ENCODE data around the gene PAPLN.
A peak's percentile ranks its signal among the peaks of the same experiment; 100 is the strongest.

PAPLN gene

DNA sequence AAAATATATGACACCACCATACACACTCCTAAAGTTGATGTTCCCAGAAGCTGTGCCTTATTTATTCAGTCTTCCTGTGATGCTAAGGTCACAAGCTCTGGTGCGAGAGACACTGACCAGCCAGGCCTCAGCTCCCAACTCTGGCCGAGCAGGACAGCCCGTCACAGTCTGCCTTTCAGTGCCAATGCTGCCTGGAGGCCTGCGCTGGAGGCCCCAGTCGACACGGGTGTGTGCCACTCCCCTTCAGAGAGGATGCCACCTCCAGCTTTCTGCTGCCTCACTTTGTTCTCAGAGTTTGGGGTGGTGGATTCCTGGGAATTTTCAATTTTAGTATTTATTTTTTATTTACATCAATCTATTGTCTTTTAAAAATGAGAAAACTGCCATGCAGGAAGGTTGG is 7.3 kb upstream of the PAPLN start:
- DNase-seq (ENCODE audit: low spot score): no peak

DNA sequence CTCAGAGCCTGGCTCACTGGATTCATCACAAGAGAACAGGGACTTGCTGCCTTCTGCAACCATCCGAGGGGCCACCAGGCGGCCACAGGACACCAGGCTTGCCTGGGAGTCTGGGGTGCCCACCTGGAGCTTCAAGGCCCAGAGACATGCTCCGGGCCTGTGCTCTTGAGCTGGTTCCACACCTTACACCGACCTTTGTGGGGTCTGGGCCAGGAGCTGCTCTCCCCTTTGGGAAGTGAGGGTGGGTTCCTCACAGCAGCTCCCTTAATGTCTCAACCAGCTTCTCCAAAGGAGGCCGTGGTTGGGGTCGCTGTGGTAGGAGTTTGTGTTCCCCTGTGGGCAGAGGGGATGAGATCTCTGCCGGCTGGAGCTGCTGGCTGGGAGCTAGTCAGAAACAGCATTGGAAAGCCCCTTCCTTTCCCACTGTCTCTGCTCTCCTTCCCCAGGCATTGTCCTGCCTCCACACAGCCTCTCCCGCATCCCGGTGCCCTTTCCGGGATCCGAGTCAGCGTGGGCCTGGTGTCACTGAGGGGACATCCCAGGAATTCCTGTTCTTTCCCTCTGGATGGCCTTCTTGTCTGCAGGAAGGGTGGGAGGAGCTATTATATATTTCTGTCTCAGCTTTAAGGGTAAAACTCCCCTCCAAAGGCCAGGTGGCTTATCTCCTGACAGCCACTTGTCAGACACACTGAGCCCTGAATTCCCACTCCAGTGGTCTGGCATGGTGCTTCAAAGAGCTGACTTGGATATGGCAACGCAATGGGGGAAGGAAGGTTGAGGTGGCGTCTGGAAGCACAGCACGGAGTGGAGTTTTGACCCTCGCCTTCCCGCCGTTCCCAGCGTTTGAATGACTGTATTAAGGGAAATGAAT is 5.1 kb upstream of the PAPLN start:
- DNase-seq (ENCODE audit: low spot score): peak; percentile 18

DNA sequence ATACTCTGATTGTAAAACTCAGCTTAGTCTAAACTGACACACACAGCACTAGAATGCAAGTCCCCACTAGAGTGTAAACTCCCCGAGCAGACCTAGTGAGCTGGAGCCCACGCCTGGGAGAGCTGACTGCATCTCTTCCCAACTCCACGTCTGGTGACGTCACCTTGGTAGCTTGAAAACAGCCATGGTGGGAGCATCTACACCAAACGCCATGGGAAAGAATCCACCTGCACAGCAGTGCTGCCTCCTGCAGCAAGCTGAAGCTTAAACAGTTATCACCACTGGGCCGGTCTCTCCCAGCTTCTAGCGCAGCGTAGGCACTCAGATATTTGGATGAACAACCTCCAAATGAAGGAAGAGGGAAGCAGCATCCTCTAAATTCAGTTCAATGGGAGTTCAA is 4.3 kb upstream of the PAPLN start:
- no peak for DNase-seq (ENCODE audit: low spot score)

DNA sequence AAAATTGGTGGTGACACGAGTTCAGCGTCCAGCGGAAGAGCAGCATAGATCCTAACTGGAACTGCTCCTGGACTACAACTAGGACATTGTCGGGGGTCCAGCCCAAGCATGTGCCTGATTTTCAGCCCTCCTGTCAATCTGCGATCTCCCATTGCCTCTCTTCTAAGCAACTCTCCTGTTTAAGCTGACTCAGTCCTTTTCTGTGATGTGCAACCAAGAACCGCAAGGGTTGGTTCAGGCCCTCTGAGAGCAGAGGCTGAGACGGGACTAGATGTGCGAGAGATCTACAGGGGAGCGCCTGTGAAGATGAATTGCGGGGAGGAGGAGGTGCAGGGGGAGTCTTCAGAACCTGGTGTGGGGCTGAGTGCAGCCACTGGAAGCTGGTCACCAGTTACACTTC is 3.7 kb upstream of the PAPLN start:
- no peak for DNase-seq (ENCODE audit: low spot score)

DNA sequence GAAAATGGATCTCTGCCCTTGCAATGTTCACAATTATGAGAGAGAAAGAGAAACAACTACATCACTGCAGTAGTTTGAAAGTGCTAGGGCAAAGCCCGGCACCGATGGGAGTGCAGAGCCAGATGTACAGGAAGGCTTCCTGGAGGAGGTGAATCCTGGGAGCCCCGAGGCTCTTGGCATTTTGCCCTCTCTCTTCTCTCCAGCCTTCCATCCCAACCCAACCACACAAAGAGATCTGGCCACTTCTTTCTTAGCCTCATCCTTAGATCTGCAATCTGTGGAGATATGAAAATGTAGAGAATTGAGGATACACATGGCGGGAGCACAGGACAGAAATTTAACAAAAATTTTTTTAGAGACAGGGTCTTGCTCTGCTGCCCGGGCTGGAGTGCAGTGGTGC is 3.3 kb upstream of the PAPLN start:
- no peak for DNase-seq (ENCODE audit: low spot score)

DNA sequence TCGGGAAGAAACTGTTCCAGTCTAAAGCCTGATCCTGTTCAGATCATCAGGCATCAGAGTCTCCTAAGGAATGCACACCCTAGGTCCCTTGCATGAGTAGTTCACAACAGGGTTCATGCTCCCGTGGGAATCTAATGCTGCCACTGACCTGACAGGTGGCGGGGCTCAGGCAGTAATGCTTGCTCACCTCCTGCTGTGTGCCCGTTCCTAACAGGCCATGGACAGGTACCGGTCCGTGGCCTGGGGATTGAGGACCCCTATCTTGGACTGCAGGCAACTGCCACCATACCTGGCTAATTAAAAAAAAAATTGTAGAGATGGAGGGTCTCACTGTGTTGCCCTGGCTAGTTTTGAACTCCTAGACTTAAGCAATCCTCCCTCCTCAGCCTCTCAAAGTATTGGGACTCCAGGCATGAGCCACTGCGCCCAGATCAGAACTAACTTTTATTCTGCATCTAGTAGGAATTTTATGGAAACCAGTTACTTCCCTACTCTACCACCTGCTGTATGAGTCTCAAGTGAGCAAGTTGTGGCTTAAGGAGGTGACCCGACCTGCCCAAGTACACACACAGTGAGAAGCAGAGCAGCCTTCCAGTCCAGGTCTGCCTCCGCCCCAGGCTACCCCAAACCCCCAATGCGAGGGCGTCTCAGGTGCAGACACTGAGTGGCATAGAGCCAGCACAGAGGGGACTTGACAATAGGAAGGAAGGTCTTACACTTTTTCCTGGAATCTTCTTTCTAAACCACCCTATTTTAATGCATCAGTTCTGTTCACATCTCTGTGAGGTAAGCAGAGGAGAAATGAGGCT is 2.5 kb upstream of the PAPLN start:
- DNase-seq (ENCODE audit: low spot score): no peak

DNA sequence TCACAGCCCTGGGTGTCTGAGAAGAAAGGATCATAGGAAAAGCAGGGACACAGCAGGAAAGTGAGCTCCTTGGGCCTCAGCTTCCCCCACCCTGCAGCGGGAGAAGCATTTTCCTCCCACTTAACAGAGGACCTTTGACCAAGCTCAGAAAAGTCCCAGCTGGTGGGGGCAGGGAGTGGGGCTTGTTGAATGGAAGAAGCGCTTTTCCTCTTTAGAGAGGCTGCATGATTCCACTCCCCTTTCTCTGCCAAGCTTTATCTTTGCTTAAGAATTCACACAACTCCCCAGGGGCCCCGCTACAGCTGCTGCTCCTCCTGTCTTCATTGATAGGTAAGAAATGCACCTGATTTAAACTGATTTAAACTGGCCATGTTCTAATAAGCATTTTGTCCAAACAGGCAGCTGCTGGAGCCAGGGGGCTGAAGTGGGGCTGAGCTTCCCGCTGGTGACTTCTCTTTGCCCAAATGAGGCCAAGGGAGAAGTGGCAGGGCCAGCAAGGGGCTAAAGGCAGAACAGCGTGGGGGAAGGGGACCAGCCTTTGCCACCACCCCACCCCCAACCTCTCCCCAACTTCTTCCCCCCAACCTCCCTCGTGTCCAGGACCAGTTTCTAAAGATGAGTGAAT is 1.7 kb upstream of the PAPLN start:
- DNase-seq (ENCODE audit: low spot score): no peak

DNA sequence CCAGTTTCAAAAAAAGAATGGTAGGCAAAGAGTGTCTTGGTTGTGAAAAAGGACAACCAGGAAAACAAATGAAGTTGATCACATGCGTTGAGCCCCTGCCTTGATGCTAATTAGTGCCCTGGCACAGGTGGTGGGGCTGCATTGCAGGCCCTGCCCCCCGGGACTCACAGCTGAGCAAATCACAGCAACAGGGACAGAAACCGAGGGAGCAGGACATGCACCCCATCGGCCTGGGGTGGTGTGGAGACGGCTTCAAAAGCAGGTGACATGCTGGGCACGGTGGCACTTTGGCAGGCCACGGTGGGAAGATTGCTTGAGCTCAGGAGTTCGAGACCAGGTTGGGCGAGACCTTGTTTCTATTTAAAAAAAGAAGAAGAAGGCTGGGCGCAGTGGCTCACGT is 1.1 kb upstream of the PAPLN start:
- no peak for DNase-seq (ENCODE audit: low spot score)

DNA sequence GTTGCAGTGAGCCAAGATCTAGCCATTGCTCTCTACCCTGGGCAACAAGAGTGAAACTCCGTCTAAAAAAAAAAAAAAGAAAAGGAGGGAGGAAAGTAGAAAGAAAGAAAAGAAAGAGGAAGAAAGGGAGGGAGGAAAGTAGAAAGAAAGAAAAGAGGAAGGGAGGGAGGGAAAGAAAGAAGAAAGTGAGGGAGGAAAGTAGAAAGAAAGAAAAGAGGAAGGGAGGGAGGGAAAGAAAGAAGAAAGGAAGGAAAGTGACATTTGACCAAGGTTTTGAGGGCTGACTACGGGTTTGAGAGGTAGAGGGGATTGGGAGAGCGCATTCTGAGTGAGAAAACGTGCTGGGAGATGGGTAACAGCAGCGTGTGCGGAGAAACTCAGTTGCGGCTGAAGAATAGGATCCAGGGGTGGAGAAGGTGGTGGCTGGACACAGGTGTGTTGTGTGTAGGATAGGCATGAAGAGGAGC is 521 bp upstream of the PAPLN start:
- DNase-seq (ENCODE audit: low spot score): no peak

DNA sequence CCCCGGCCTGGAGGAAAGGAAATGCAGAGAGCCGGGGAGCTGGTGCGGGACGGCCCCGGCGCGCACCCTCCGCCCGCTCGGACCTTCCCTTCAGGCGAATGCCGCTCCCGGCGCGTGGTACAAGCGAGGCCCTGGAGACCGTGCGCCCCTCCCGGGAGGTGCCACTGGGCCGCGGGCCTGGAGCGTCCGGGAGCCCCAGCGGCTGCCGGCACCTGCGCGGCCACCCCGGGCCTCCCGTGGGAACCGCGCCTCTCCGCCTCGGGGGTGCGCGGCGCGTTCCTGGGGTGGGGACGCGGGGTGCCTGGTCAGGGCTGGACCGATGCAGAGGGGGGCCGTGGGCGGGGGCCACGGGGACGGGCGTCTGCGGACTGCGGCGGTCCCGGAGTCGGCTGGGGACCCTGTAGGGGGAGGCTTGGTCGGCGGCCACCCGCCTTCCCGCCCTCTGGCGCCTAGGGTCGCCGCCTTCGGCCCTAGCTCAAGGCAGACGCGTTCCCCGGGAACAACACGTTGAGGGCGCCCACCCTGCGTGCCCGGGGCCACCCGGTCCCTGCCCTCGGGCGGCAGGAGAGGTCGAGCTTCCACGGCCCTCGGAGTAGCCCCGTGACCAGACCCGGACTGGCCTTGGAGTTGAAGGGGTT is 599 bp downstream of the PAPLN start:
- no peak for DNase-seq (ENCODE audit: low spot score)

DNA sequence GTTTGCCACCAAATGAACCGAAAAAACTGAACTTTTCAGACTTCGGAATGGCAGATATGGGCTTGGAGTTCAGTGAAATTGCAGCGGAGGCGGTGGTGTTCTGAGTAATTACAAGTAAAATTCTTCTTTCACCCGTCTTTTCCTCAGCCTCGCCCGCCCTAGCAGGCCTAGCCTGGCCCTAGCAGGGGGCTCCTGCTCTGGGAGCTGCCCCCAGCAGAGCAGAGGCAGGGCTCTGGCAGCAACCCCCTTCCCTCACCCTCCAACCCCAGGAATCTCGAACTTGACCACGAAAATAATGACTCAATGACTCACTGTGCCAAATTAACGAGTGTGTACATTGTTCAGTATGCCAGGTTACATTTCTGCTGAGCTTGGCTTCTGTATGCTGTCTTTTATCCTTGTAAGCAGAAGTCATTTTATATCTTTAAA is 1.1 kb downstream of the PAPLN start:
- peak; percentile 43 for DNase-seq (ENCODE audit: low spot score)

DNA sequence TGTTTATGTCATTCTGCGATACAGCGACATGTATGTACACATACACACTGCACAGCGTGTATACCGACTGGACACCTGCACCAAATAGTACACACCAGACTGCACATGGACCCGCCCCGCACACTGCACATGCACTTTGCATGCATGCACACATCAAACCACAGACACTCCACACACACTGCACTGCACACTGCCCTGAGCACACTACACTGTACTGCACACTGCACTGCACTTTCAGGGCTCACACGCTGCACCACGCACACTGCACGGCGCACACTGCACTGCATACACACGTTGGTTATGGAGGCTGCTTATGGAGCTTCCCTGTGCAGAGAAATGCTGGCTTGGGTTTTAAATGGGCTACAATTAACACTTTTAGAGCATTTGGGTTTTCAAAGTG is 1.6 kb downstream of the PAPLN start:
- DNase-seq (ENCODE audit: low spot score): no peak

DNA sequence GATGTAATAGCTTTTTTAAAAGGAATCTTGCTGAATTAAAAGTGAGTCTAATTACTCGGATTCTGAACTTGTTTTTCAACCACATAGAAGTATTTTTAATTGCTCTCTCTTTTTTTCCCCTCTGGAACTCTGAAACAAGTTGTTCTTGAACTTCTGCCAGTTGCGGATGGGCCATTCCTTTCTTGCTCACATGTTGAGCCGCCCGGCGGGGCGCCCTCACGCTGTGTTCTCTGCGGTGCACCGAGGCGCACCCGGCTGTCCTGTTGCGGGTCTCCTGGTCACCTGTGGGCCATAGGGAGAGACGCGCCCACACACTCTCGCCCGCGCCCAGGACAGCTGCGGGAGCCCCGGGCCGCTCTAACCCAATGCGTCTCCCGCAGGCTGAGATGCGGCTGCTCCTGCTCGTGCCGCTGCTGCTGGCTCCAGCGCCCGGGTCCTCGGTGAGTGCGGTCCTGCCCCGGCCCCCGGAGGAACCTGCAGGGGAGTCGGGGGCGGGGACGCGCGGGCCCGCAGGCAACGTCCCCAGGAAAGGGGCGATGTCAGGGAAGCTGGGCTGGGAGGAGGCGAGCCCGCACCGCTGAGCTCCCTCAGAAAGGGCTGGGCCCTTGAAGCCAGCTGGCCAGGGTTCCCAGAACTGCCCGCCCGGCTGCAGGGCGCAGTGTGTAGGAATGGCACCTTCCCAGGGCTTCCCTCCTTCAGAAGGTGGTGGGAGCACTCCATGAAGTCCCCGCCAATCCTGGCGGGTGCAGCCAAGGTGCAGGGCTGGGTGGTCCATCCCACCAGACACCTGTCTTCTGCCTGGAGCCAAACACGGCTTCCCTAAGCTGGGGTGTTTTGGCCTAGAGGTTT is 2.3 kb downstream of the PAPLN start:
- no peak for DNase-seq (ENCODE audit: low spot score)

DNA sequence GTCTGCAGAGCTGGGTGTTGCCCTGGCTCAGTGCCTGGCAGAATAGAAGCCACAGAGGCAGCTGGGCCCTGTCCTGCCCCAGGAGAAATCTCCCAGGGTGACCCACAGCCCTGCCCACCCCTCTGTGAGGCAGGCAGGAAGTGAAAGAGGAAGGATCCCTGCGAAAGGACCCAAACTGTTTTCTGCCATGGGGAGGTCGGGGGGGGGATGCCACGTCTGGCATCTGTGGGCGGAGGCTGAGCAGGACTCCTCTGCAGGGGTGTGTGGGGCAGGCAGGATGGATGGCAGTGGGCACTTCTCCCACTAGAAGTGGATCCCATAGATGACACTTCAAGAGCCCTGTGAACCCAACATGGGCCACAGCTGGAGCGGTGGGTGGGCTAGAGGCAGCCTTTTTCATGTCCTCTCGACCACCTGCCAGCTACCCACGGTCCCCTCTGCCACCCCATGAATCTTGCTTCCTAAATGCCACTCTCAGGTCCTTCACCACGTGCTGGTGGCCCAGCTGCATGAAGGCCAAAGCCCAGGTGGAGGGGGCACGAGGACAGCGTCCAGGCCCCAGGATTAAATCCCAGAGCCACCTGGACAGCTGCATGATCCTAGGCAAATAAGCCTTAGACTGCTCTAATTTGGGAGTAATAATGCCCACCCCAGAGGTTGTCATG is 3.6 kb downstream of the PAPLN start:
- DNase-seq (ENCODE audit: low spot score): no peak

DNA sequence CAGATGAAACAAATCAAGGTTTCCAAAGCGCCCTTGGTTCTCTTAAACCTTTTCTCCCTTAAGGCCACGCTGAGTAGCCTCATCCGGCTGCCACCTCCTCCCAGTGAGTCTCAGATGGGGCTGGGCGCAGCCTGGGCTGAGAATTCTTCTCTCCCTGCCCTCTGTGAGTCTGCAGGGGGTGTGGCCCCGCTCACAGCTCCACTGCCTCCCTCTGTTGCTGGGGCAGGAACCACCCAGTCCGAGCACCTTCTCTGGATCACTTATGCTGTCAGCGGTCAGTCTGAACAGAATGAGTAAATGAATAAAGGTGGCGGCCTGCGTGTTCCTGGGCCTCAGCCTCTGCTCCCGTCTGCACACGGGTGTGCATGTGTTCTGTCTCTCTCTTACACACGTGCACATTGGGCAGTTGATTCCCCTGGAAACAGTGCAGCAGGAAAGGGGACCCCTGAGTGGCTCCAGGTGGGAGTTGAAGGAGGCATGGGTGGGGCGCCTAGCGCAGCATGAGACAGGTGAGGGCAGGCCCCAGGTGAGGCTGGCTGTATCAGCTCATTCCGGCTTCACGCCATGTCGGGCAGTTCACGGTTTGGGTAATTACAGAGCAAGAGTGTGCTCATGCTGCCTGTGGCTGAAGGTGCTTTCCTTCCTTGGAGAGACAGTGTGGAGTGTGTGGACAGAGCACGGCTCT is 4.3 kb downstream of the PAPLN start:
- DNase-seq (ENCODE audit: low spot score): no peak

DNA sequence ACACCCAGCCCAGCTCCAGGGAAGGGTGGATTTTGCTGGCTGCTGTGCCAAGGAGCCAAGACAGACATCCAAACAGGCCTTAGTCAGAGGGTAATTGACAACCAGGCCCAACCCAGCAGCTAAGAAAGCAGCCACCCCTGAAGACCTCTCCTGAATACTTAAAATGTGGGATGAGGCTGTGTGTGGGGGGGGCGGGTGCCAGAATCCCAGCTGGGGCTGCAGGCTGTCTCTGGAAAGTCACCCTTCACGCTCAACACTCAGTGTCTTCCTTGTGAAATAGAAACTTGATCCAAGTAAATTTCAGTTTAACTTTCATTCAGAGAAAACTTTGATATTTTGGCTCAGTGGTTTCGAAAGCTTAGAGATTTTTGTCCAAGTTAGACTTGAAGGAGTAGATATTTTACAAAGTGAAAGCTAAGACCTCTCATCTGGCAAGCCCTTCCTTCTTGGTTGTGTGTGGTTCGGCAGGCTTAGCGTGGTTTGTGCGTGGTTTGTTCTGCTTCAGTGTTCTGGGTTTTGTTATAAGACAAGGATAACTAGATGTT is 5.1 kb downstream of the PAPLN start:
- no peak for DNase-seq (ENCODE audit: low spot score)

DNA sequence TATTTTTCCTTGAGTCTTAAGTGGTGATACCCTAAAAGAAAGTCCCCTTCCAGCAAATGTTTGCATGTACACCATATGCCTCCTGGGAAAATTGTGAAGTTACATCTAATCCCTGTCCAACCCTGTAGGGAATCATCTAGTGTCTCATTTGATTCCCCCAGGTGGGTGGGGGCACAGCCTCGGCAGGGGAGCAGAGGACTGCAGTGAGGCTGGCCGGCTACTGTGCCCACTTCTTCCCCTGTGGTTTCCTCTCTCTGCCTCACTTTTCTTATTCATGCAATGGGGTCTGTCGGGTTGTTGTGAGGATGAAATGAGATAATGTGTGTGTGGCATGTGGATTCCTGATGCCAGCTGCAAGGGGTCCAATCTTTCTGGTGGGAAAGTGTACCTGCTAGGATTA is 6.0 kb downstream of the PAPLN start:
- no peak for DNase-seq (ENCODE audit: low spot score)

DNA sequence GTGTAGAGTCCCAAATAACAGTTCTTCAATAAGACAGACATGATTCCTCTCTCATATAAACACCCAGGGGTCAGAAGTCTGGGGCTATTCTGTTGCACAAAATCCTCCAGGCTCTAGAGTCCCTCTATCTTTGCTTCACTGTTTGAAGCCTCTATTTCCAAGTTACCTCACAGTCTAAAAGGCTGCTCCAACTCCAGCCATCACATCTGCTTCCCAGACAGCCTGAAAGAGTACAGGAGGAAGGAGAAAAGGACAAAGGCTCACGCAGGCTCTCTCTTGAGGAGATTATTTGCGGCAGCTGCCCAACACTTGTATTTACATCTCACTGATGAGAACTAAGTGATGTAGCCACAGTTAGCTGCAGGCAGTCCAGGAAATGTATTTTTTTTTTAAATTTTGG is 6.4 kb downstream of the PAPLN start:
- no peak for DNase-seq (ENCODE audit: low spot score)

DNA sequence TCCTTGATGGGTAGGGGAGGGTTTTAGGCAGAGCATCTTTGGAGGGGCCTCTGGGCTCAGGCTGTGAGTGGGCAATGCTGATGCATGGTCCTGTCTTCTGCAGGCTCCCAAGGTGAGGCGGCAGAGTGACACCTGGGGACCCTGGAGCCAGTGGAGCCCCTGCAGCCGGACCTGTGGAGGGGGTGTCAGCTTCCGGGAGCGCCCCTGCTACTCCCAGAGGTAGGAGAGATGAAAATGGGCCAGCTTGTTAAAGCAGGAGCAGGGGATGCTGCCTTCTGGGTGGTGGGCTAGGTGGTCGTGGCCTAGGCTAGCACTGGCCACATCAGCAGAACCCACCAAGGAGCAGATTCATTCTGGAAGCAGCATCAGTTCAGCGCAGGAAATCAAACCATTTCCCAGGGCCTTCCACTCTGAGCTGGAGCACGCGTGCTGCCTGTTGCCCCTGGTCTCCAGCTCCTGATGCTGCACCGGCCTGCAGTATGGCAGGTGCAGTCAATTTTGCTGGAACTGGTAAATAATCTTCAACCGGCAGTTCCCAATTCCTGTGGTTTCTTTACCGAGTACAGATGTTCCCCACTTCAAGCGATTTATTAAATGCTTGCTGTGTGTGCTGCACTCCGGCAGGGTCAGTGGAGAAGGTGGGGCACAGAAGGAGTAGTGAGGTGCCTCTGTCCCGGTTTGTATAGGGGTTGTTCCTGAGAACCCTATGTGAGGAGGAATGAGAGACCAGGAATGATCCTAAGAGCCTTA is 7.4 kb downstream of the PAPLN start:
- DNase-seq (ENCODE audit: low spot score): no peak

Data from LoVo (cell line).